HS-5 (cell line): Measurements from ENCODE around the gene GLB1L3.

Source experiments
- DNase-seq: peaks from one replicate; pipeline ENCODE4 v3.0.0-alpha.2; 2012; ENCODE audit warnings: low read depth

The GLB1L3 gene

GRCh38 chr11:134275534-134276395 is at the start of gene GLB1L3:
GLB1L3 (plus strand) TSS chr11:134276379; CDS start chr11:134276741, 362 bp downstream.
- DNase-seq: no peak

- no peak for DNase-seq
These were observed 49.3 kb upstream of the GLB1L3 start for GRCh38 chr11:134226806-134227325.

- no peak for DNase-seq
These were observed 47.6 kb upstream of the GLB1L3 start for GRCh38 chr11:134228625-134229024.

GRCh38 chr11:134229126-134229790 is 46.9 kb upstream of the GLB1L3 start:
- DNase-seq: no peak

- DNase-seq: no peak
These were observed 45.8 kb upstream of the GLB1L3 start for GRCh38 chr11:134230339-134230738.

GRCh38 chr11:134231958-134232659 is 44.1 kb upstream of the GLB1L3 start:
- no peak for DNase-seq

GRCh38 chr11:134233729-134234179 is 42.4 kb upstream of the GLB1L3 start:
- DNase-seq: no peak

- DNase-seq: no peak
These were observed 40.8 kb upstream of the GLB1L3 start for GRCh38 chr11:134235399-134235798.

- DNase-seq: no peak
These were observed 39.2 kb upstream of the GLB1L3 start for GRCh38 chr11:134236834-134237556.

- no peak for DNase-seq
These were observed 38.6 kb upstream of the GLB1L3 start for GRCh38 chr11:134237557-134237922.

- no peak for DNase-seq
These were observed 37.2 kb upstream of the GLB1L3 start for GRCh38 chr11:134238956-134239355.

GRCh38 chr11:134240592-134240991 is 35.6 kb upstream of the GLB1L3 start:
- no peak for DNase-seq

GRCh38 chr11:134242376-134242775 is 33.8 kb upstream of the GLB1L3 start:
- DNase-seq: no peak

- DNase-seq: no peak
These were observed 32.3 kb upstream of the GLB1L3 start for GRCh38 chr11:134243913-134244312.

GRCh38 chr11:134244593-134244992 is 31.6 kb upstream of the GLB1L3 start:
- no peak for DNase-seq

GRCh38 chr11:134245434-134245833 is 30.7 kb upstream of the GLB1L3 start:
- DNase-seq: no peak

- no peak for DNase-seq
These were observed 30.1 kb upstream of the GLB1L3 start for GRCh38 chr11:134246100-134246499.

- no peak for DNase-seq
These were observed 29.5 kb upstream of the GLB1L3 start for GRCh38 chr11:134246678-134247077.

- DNase-seq: no peak
These were observed 27.2 kb upstream of the GLB1L3 start for GRCh38 chr11:134248910-134249480.

GRCh38 chr11:134250246-134250645 is 25.9 kb upstream of the GLB1L3 start:
- no peak for DNase-seq

- DNase-seq: no peak
These were observed 25.5 kb upstream of the GLB1L3 start for GRCh38 chr11:134250675-134251074.
